ENCODE results near the gene ABCG1.

Gene ABCG1

DNA sequence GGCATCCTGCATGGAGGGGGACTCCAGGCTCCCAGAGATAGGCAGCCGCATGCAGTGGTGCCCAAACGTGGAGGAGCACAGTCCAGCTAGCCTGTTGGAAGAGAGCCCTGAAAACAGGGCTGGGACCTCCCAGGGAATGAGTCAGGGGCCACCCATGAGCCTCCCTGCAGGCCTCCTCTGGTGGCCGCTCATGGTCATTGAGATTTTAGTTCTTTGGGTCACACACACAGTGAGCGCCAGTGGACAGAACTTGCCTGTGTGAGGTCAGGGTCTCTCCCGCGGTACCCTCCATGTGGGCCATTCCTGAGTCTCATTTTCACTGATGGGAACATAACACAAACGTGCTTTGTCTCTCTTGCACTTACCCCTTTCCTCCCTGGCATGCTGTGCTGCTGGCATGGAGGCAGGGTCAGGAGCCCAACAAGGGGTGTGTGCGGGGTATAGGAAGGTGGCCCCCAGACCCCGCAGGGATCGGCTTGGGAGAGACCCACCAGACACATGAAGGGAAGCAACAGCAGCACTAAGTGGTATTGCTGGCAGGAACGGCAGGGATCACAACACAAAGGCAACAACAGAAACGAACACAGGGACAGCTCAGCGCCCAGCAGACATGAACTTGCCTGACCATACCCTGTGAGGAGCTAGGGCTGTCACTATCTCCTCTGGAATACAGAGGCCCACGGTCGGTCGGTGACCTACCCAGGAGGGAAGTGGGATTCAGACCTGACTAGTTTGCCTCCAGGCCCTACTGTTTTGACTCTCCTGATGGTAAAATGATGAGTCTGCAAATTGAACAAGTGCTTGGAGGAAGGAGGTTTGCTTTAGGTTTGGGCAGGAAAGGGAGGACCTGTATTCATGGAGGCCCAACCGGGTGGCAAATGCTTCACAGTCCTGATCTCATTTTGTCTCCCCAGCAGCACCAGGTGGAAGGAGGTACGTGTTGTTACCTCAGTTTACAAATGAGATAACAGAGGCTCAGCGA lies 31.8 kb downstream of the ABCG1 start:
- H3K27me3 Mint-ChIP-seq = peaks cover 2% of the 10 kb centered on the region
- H3K27ac Mint-ChIP-seq = no peak overlapping the region
- no peak overlapping the region for H3K4me3 Mint-ChIP-seq
- H3K36me3 Mint-ChIP-seq = peaks cover 7% of the 10 kb centered on the region
- CTCF ChIA-PET = interaction anchor here (1.2 to 2.4 kb wide), 2 partner anchors 8 to 11 kb away, joined by 4 to 14 read pairs; no protein-coding TSS in a partner anchor
- DNase-seq = no peak
- peaks cover 19% of the 10 kb centered on the region for H3K4me1 Mint-ChIP-seq
- H3K9me3 Mint-ChIP-seq = no peaks in the 10 kb centered on the region

DNA sequence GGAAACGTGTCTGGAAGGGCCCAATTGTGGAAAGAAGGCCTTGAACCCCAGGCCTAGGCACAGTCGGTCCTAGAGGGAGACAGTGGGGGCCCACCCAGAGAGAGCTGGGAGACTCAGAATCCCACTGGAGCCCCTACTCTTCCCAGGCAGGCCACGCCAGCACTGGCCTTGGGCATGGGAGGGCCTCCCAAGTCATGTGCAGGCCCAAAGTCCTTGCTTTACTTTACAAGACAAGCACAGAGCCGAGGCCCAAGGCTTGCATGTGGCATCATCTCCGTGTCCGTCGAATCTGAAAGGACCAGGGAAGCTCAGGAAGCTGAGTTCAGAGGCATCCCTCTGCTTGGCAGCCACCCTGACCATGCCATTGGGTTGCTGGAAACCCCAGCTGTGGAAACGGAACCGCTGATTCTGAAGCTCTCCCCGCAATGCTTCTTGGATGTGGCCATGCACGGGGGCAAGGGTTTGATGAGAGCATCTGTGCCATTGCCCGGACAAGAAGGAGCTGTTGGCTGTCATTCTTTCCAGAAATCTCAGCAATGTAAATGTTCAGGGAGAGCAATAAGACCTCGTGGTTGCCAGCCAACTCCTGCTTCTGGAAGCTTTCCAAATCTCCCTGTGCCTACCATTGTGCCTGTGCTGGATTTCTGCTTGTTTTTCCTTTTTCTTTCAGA lies 32.8 kb downstream of the ABCG1 start:
- peaks cover 7% of the 10 kb centered on the region for H3K36me3 Mint-ChIP-seq
- DNase-seq = no peak
- no peaks in the 10 kb centered on the region for H3K27me3 Mint-ChIP-seq
- no peaks in the 10 kb centered on the region for H3K9me3 Mint-ChIP-seq
- H3K4me3 Mint-ChIP-seq = no peak overlapping the region
- no peak overlapping the region for H3K27ac Mint-ChIP-seq
- peaks cover 19% of the 10 kb centered on the region for H3K4me1 Mint-ChIP-seq
- CTCF ChIA-PET = interaction anchor here (1.2 to 2.0 kb wide), 3 partner anchors 10 to 88 kb away, joined by 4 to 6 read pairs (median 5); no protein-coding TSS in a partner anchor

DNA sequence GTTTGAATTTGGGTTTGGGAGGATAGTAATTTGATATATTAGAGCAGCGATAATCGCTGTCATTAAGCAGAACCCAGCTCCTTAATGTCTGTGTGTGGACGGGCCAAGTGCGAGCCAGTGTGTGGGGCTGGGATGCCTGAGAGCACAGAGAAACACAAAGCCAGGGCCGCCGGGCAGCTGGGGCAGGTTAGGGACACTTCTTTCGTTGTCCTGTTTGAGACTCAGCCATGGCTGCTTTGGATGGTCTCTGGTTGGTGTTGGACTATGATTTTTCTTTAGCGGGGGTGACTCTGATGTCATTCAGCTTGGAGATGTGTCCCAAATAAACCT lies 33.4 kb downstream of the ABCG1 start:
- no peaks in the 10 kb centered on the region for H3K9me3 Mint-ChIP-seq
- peaks cover 19% of the 10 kb centered on the region for H3K4me1 Mint-ChIP-seq
- CTCF ChIA-PET = interaction anchor here (1.2 to 2.0 kb wide), 4 partner anchors 9 to 88 kb away, joined by 4 to 6 read pairs (median 4); no protein-coding TSS in a partner anchor
- DNase-seq = no peak
- no peak overlapping the region for H3K4me3 Mint-ChIP-seq
- H3K27ac Mint-ChIP-seq = no peak overlapping the region
- peaks cover 7% of the 10 kb centered on the region for H3K36me3 Mint-ChIP-seq
- H3K27me3 Mint-ChIP-seq = no peaks in the 10 kb centered on the region

DNA sequence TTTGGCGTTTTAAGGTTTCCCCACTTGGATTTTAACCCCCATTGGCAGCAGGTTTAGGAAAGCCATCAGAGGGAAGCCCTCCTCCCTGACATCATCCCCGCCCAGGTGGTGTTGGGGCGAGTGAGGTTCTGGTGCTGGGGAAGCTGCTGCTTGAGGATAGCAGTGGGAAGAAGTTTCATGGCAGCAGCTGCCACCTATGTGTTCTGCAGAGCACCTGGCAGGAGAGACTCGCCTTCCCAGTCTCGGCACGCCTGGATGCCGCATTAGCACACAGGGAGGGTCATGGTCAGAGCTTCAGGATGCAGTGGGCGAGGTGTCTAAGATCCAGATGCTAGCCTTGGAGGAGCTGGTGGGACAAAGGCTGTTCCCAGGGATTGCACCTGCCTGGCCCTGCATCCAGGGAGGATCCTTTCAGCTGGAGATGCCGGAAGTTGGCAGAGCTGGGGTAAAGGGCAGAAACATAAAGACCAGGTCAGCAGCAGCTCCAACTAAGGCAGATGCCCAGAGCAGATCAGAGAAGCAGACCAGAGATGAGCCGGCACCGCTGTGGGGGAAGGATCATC lies 33.9 kb downstream of the ABCG1 start:
- no peak overlapping the region for H3K27ac Mint-ChIP-seq
- peaks cover 5% of the 10 kb centered on the region for H3K36me3 Mint-ChIP-seq
- H3K9me3 Mint-ChIP-seq = no peaks in the 10 kb centered on the region
- no peak overlapping the region for H3K4me3 Mint-ChIP-seq
- no peaks in the 10 kb centered on the region for H3K27me3 Mint-ChIP-seq
- DNase-seq = no peak
- CTCF ChIA-PET = interaction anchor here (1.2 to 2.0 kb wide), 3 partner anchors 13 to 89 kb away, joined by 4 to 6 read pairs (median 5); no protein-coding TSS in a partner anchor
- peaks cover 22% of the 10 kb centered on the region for H3K4me1 Mint-ChIP-seq

DNA sequence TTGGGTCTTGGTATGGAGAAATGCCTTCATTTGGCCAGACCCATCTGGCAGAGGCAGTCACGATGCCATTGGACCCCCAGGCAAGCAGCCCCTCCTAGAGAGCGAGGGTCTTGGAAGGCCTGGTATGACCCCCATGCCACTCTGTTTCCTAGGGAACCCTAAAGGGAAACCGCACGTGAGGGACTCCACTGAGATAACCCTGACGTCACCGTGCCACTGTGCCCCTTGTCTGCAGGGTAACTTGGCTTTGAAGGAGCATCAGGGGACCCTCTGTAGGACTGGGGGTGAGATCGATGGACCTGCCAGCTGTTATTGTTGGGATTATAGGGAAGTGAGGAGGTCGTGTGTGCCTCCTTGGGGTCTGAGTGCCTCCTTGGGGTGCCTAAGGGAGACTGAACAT lies 34.5 kb downstream of the ABCG1 start:
- no peak overlapping the region for H3K4me3 Mint-ChIP-seq
- no peak for DNase-seq
- peaks cover 26% of the 10 kb centered on the region for H3K4me1 Mint-ChIP-seq
- H3K27ac Mint-ChIP-seq = no peak overlapping the region
- no peaks in the 10 kb centered on the region for H3K9me3 Mint-ChIP-seq
- H3K27me3 Mint-ChIP-seq = peaks cover 2% of the 10 kb centered on the region
- peaks cover 2% of the 10 kb centered on the region for H3K36me3 Mint-ChIP-seq
- CTCF ChIA-PET = interaction anchor here (1.2 to 2.1 kb wide), 4 partner anchors 15 to 108 kb away, joined by 4 to 6 read pairs (median 6); no protein-coding TSS in a partner anchor

DNA sequence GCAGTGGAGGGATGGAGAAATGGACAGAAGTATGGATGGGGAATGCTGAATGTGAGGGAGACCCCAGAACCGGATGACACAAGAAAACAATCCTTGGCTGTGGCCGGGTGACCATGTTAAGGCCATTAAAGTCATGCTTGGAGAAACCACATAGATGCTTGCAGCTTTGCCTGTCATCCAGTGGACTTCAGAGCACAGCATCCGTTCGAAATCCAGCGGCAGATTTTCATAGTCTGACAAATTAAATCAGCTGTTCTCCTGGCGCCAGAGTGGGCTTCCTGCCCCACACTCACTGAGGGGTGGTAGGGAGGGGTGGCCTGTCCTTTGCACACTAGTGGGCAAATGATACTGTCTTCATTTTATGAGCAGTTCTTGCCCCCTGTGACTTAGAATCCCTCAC lies 35.1 kb downstream of the ABCG1 start:
- peaks cover 30% of the 10 kb centered on the region for H3K4me1 Mint-ChIP-seq
- no peak overlapping the region for H3K4me3 Mint-ChIP-seq
- CTCF ChIA-PET = interaction anchor here (1.5 to 2.1 kb wide), 2 partner anchors 16 to 108 kb away, joined by 5 to 6 read pairs; no protein-coding TSS in a partner anchor
- H3K27ac Mint-ChIP-seq = no peak overlapping the region
- no peak for DNase-seq
- no peaks in the 10 kb centered on the region for H3K9me3 Mint-ChIP-seq
- peaks cover 4% of the 10 kb centered on the region for H3K27me3 Mint-ChIP-seq
- peaks cover 3% of the 10 kb centered on the region for H3K36me3 Mint-ChIP-seq

DNA sequence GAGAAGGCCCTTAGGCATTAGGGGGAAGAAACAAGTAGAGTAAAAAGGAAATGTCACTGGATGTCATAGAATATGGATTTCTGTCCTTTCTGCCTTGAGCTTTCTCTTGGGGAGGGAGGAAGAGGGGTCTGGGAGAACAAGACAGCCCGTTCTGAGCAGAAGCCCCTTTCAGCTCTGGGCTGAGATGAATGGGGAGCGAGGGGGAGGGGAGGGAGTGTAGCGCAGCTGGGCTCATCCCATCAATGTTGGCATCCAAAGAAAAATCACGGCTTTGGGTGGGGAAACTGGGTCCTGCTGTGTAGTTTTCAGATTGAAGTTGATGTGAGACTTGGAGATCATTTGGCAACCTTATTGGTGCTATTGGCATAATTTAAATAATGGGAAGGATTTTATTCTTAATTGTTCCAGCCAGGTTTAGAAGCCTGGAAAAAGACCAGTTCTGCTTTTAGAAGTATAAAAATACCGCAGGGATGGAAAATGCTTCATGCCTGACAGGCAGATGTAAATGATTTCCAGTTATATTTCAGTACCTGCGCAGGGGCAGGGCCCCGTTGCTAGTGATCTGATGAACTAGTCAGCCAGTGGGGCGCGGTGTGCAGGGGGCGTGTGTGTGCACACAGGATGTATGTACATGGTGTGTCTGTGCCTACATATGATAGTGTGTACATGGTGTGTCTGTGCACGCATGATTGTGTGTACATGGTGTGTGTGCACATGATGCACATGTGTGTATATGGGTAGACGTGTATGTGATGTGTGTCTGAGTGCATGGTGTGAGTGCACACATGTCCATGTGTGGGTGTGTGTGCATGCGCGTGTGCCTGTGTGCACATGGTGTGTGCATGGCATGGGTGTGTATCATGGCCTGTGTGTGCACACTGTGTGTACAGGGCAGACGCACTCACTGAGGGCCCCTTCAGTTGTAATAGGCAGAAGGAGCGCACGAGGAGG lies 36.0 kb downstream of the ABCG1 start:
- H3K27ac Mint-ChIP-seq = no peak overlapping the region
- H3K27me3 Mint-ChIP-seq = peaks cover 4% of the 10 kb centered on the region

DNA sequence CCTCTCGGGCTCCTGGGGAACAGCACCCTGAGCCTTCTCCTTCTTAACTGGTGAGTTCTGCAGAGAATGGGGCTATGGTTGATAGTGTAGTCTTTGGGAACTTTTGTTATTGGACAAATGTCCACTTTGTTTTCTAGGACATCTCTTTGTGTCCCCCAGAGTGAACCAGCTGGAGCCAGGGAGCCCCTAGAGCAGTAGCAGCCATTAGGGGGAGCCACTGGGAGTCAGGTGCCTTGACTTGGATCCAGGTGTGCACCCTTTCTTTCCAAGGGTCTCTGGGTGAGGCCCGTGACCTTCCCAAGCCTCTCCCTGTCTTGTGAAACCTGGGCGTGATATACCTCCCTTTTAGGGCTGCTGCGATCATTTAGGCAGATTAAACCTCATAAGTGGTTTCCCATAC lies 36.9 kb downstream of the ABCG1 start:
- Mint-ChIP-seq H3K9me3 (no peaks in the 10 kb centered on the region), H3K4me1 (peaks cover 31% of the 10 kb centered on the region), H3K36me3 (peaks cover 3% of the 10 kb centered on the region), H3K27ac (no peak overlapping the region), H3K27me3 (peaks cover 4% of the 10 kb centered on the region), H3K4me3 (no peak overlapping the region)
- DNase-seq = no peak
- CTCF ChIA-PET = interaction anchor here (1.0 to 2.2 kb wide), 4 partner anchors 12 to 111 kb away, joined by 3 to 9 read pairs (median 8); no protein-coding TSS in a partner anchor

More for the DNA sequence above, 36.0 kb downstream of the ABCG1 start:
- Mint-ChIP-seq H3K4me3 (no peak overlapping the region), H3K36me3 (peaks cover 3% of the 10 kb centered on the region), H3K9me3 (no peaks in the 10 kb centered on the region), H3K4me1 (peaks cover 31% of the 10 kb centered on the region)
- CTCF ChIA-PET = interaction anchor here (1.0 to 2.1 kb wide), 3 partner anchors 16 to 109 kb away, joined by 3 to 6 read pairs (median 5); no protein-coding TSS in a partner anchor
- DNase-seq = no peak

DNA sequence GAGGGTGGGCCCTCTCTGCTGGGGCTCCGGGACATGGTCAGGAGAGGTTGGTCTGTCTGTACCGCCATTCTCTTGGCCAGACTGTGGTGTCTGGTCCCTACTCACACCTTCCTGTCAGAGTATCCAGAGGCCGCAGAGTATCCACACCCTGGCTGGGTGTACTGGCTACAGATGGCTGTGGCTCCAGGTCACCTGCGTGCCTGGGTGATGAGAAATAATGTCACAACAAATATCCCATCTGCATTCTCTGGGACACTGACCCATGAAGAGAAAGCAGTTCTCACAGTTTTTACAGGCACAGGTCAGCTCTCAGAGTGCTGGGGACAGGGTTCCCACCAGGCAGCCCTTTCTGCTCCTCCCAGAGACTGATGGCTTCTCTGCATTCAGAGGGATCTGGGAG lies 37.4 kb downstream of the ABCG1 start:
- Mint-ChIP-seq H3K27ac (no peak overlapping the region), H3K4me1 (peaks cover 26% of the 10 kb centered on the region), H3K36me3 (peaks cover 3% of the 10 kb centered on the region), H3K9me3 (no peaks in the 10 kb centered on the region), H3K4me3 (no peak overlapping the region), H3K27me3 (peaks cover 4% of the 10 kb centered on the region)
- CTCF ChIA-PET = interaction anchor here (1.1 to 2.2 kb wide), 9 partner anchors 10 to 111 kb away, joined by 3 to 10 read pairs (median 7); no protein-coding TSS in a partner anchor
- no peak for DNase-seq

DNA sequence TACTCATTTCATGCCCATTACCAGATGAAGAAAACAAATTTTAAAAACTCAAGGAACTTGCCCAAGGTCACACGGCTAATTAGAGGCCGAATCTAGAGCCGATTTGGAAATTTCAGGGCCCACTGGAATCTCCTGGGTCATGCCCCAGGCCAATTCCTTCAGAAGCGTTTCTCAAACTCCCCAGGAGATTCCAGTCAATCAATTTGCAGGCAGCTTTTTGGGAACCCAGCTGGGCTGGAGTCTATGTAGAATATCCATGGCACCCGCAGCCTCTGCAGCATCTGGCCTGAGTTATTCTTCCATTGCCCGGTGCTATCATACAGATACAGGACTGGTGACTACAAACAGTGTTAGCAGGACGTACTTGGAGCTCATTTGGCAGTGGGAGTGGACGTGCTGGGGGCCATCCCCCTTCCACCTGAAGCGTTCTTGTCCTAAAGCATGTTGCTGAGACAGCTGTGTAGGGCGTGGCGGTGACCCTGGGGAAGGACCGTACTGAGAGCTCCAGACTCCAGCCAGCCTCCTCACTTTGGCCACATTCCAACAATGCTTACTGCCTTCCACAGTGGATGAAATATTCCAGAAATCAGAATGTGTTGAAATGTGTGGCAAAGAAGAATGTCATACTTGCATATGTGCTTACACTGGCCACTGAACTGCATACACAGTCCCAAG lies 38.3 kb downstream of the ABCG1 start:
- Mint-ChIP-seq H3K9me3 (no peaks in the 10 kb centered on the region), H3K36me3 (peaks cover 3% of the 10 kb centered on the region), H3K27ac (no peak overlapping the region), H3K27me3 (peaks cover 4% of the 10 kb centered on the region), H3K4me1 (peaks cover 26% of the 10 kb centered on the region), H3K4me3 (no peak overlapping the region)
- CTCF ChIA-PET = interaction anchor here (1.1 to 2.2 kb wide), 9 partner anchors 11 to 112 kb away, joined by 3 to 10 read pairs (median 7); no protein-coding TSS in a partner anchor
- DNase-seq = no peak

DNA sequence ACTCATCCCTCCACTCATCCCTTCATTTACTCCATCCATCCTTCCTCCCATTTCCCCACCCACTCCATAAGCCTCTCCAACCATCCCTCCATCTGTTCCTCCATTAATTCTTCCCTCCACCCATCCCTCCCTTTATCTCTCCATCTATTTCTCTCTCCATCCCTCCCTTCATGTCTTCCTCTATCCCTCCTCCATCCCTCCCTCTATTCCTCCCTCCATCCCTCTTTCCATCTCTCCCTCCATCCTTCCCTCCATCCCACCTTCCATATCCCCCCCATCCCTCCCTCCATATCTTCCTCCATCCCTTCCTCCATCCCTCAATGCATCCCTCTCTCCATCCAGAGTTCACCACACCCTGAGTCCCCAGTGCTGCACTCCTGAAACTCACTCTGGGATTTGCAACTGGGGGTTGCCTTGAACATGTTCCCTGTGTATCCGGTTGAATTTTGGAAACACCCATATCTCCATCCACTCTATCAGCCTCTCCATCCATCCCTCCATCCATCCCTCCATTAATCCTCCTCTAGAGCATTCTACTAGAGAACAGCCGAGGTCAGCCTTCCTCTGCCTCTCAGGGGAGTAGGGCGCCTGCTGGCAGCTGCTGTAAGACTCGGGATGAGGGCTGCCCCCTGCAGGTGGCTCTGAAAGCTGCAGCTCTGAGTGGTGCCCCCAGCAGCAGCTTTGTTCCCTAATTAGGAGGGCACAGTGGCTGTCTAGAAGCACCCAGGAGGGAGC lies 39.4 kb downstream of the ABCG1 start:
- peak; percentile 87 for DNase-seq
- CTCF ChIA-PET = interaction anchor here (0.7 to 6.4 kb wide), 44 partner anchors 8 to 279 kb away, joined by 3 to 135 read pairs (median 5); partner anchors contain the start of gene ABCG1
- H3K27ac Mint-ChIP-seq = no peak overlapping the region

DNA sequence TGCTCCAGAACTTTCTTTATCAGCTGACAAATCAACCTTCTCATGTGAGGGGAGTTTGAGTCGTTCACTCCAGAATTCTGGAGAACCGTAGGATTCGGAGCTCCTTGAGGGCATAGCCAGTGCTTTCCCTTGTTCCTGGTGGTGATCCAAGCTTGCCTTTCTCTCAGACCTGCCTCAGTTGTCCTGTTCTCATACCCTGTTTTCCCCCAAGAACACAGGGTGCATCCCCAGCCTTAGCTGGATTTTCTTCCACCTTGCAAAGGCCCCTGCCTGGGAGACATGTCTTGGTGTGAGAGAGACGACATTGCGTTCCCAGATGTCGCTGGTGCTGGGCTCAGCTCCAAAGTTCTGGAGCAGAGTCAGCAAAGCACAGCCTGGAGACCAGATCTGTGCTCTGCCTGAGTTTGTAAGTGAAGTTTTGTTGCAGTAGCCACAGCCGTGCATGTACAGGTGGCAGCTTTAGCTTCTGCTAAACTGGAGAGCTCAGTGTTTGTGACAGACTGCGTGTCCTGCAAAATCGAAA lies 40.0 kb downstream of the ABCG1 start:
- Mint-ChIP-seq H3K36me3 (peaks cover 3% of the 10 kb centered on the region), H3K27me3 (peaks cover 4% of the 10 kb centered on the region), H3K9me3 (no peaks in the 10 kb centered on the region)

More for the DNA sequence above, 39.4 kb downstream of the ABCG1 start:
- Mint-ChIP-seq H3K9me3 (no peaks in the 10 kb centered on the region), H3K4me1 (peaks cover 26% of the 10 kb centered on the region), H3K4me3 (no peak overlapping the region), H3K36me3 (peaks cover 3% of the 10 kb centered on the region), H3K27me3 (peaks cover 4% of the 10 kb centered on the region)

More for the DNA sequence above, 40.0 kb downstream of the ABCG1 start:
- Mint-ChIP-seq H3K4me3 (no peak overlapping the region), H3K27ac (no peak overlapping the region), H3K4me1 (peaks cover 21% of the 10 kb centered on the region)
- CTCF ChIA-PET = interaction anchor here (0.7 to 6.4 kb wide), 49 partner anchors 9 to 278 kb away, joined by 3 to 135 read pairs (median 4); partner anchors contain the start of gene ABCG1
- no peak for DNase-seq

Data from activated naive CD4-positive, alpha-beta T cell treated with anti-CD3 and anti-CD28 coated beads, Interleukin-2, amount 10 ng/mL, durations not matched to agents 7 days and 5 days (primary cell).